GM23338 (cell line): ENCODE measurements around the gene PKD2L2. TPM values are rescaled to one million over a fixed set of nuclear protein-coding genes. Genes with fewer than 3 reads are reported as not detected.
A peak's percentile ranks its signal among the peaks of the same experiment; 100 is the strongest.

Source experiments
- ATAC-seq: fragments of 200-7000 bp; cut with Tn5 transposase; 3 replicates; pipeline ENCODE4 v1.9.1; 2020
- DNase-seq: peaks from one replicate; pipeline ENCODE4 v3.0.0-alpha.2; 2015; ENCODE audit warnings: low spot score
- H2AFZ ChIP-seq: fragments of 200-600 bp; sonication (generic); 2 replicates; pipeline ENCODE4 v1.8.0; 2016; ENCODE audit warnings: antibody characterized with exemption, mild to moderate bottlenecking, moderate library complexity
- H3F3A ChIP-seq: fragments of 200-600 bp; sonication (generic); replicated peaks from 2 replicates; pipeline ENCODE4 v1.8.0; 2017; ENCODE audit warnings: antibody characterized with exemption, mixed run types, low read depth
- H3K27ac ChIP-seq: fragments of 200-600 bp; sonication (generic); 2 replicates; pipeline ENCODE4 v1.6.1; 2016; ENCODE audit warnings: low read depth
- H3K27me3 ChIP-seq: fragments of 200-600 bp; sonication (generic); 2 replicates; pipeline ENCODE4 v1.8.0; 2016; ENCODE audit warnings: mild to moderate bottlenecking, mixed run types, moderate library complexity; ENCODE audit not compliant: insufficient read depth
- H3K36me3 ChIP-seq: fragments of 200-600 bp; sonication (generic); 2 replicates; pipeline ENCODE4 v1.8.0; 2016; ENCODE audit warnings: mild to moderate bottlenecking; ENCODE audit not compliant: insufficient read depth
- H3K4me1 ChIP-seq: fragments of 200-600 bp; sonication (generic); 2 replicates; pipeline ENCODE4 v1.8.0; 2016; ENCODE audit warnings: mild to moderate bottlenecking, moderate library complexity; ENCODE audit not compliant: insufficient read depth
- H3K4me2 ChIP-seq: fragments of 200-600 bp; sonication (generic); 2 replicates; pipeline ENCODE4 v1.7.1; 2017; ENCODE audit warnings: mixed run types
- H3K4me3 ChIP-seq: fragments of 200-600 bp; sonication (generic); 2 replicates; pipeline ENCODE4 v1.6.1; 2016; ENCODE audit warnings: mixed run types
- H3K79me2 ChIP-seq: fragments of 200-600 bp; sonication (generic); replicated peaks from 2 replicates; pipeline ENCODE4 v1.8.0; 2017; ENCODE audit warnings: mild to moderate bottlenecking; ENCODE audit not compliant: insufficient read depth
- H3K9me2 ChIP-seq: fragments of 200-600 bp; sonication (generic); 2 replicates; pipeline ENCODE4 v1.8.0; 2017; ENCODE audit not compliant: insufficient read depth
- H4K20me1 ChIP-seq: fragments of 200-600 bp; sonication (generic); replicated peaks from 2 replicates; pipeline ENCODE4 v1.8.0; 2017; ENCODE audit warnings: mild to moderate bottlenecking; ENCODE audit not compliant: insufficient read depth
- H3K27ac Mint-ChIP-seq: 2 replicates; pipeline ENCODE4 v1.8.0; 2020; ENCODE audit warnings: inconsistent platforms, mild to moderate bottlenecking, moderate library complexity, mixed read lengths
- H3K27me3 Mint-ChIP-seq: 3 replicates; pipeline ENCODE4 v1.8.0; 2022; ENCODE audit warnings: low read depth, mild to moderate bottlenecking, moderate library complexity, mixed read lengths, inconsistent platforms; ENCODE audit not compliant: insufficient read depth, poor library complexity
- H3K36me3 Mint-ChIP-seq: 3 replicates; pipeline ENCODE4 v1.8.0; 2021; ENCODE audit warnings: low read depth, mild to moderate bottlenecking, inconsistent platforms, moderate library complexity, mixed read lengths
- H3K4me1 Mint-ChIP-seq: 3 replicates; pipeline ENCODE4 v1.8.0; 2020; ENCODE audit warnings: mild to moderate bottlenecking, inconsistent platforms, mixed read lengths
- H3K4me3 Mint-ChIP-seq: 3 replicates; pipeline ENCODE4 v1.8.0; 2021; ENCODE audit warnings: moderate library complexity, mild to moderate bottlenecking, inconsistent platforms, mixed read lengths
- H3K9me3 Mint-ChIP-seq: 3 replicates; pipeline ENCODE4 v1.8.0; 2020; ENCODE audit warnings: moderate library complexity, mild to moderate bottlenecking, inconsistent platforms, mixed read lengths
- CTCF ChIP-seq, 2 experiments: fragments of 200-600 bp in 1 of 2; sonication (generic) in 1 of 2; conservative IDR thresholded peaks; 2 replicates each; pipeline versions ENCODE4 v1.5.1 to v1.6.1; 2016 to 2017; ENCODE audit warnings: antibody characterized with exemption in 2 of 2, low read depth in 2 of 2, mild to moderate bottlenecking in 2 of 2, moderate library complexity in 1 of 2
- EZH2 ChIP-seq: fragments of 200-600 bp; sonication (generic); IDR thresholded peaks from one replicate; pipeline ENCODE4 v1.8.0; 2017; ENCODE audit warnings: antibody characterized with exemption, mild to moderate bottlenecking, low read depth; ENCODE audit not compliant: unreplicated experiment
- EZH2phosphoT487 ChIP-seq: fragments of 200-600 bp; sonication (generic); IDR thresholded peaks from one replicate; pipeline ENCODE4 v1.8.1; 2018; ENCODE audit warnings: antibody characterized with exemption; ENCODE audit not compliant: unreplicated experiment
- JUNB ChIP-seq: IDR thresholded peaks from one replicate; pipeline ENCODE4 v1.6.1; 2016; ENCODE audit warnings: antibody characterized with exemption; ENCODE audit not compliant: unreplicated experiment
- POLR2AphosphoS5 ChIP-seq: IDR thresholded peaks from 2 replicates; pipeline ENCODE4 v1.6.1; 2016; ENCODE audit warnings: antibody characterized with exemption, low read depth
- REST ChIP-seq: IDR thresholded peaks from one replicate; pipeline ENCODE4 v1.6.1; 2018; ENCODE audit warnings: antibody characterized with exemption; ENCODE audit not compliant: unreplicated experiment
- ZNF114 ChIP-seq: fragments of 250-450 bp; sonication (Bioruptor Pico); IDR thresholded peaks from 2 replicates; pipeline ENCODE4 v1.5.0; 2020; ENCODE audit warnings: mild to moderate bottlenecking, moderate library complexity
- ZNF331 ChIP-seq: fragments of 250-450 bp; sonication (Bioruptor Pico); IDR thresholded peaks from 2 replicates; pipeline ENCODE4 v1.5.0; 2020; ENCODE audit warnings: low read depth, mild to moderate bottlenecking, moderate library complexity
- polyA plus RNA-seq: library from polyadenylated mRNA; unstranded; fragments of >200 nt; fragmentation: Nextera tagmentation; extraction: Ambion mirVana; gene quantifications from 2 replicates; pipeline ENCODE4 v1.2.1, GENCODE V29; 2016
- total RNA-seq: library from RNA; depleted of rRNA; stranded (reverse); fragments of >200 nt; shearing (Covaris generic); gene quantifications from 2 replicates; pipeline ENCODE4 v1.2.3, GENCODE V29; 2014
- TF ChIP-seq, protein P1 (sequence below): IDR thresholded peaks from 2 replicates; pipeline ENCODE4 v1.6.1; 2016; ENCODE audit warnings: antibody characterized with exemption

Gene PKD2L2
- total and polyA plus RNA-seq, 2 experiments from 2014 or later: 0.16 TPM; not detected in 1

DNA sequence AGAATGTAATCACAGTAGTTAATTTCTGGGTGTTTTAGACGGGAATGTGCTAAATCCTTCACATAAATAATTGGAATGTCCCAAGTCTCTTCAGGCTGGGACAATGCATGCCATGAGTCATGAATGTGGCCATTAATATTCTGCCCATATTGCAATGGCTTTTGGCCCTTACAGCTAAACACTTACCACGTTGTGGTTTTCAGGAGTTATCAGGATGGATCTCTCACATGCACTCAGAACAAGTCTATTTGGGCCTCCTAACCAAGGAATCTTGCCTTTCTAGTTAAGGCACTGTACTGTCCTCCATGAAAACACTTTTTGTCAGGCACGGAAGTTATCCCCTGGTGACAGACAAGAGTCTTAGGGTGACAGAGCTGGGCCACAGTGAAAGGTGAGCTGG is 32.7 kb downstream of the PKD2L2 start (continued):
- no peak for TF ChIP-seq JUNB
- TF ChIP-seq ZNF331: no peak
- TF ChIP-seq ZNF114 (CRISPR knock-in tag): no peak
- TF ChIP-seq REST: no peak
- TF ChIP-seq, protein P1, sequence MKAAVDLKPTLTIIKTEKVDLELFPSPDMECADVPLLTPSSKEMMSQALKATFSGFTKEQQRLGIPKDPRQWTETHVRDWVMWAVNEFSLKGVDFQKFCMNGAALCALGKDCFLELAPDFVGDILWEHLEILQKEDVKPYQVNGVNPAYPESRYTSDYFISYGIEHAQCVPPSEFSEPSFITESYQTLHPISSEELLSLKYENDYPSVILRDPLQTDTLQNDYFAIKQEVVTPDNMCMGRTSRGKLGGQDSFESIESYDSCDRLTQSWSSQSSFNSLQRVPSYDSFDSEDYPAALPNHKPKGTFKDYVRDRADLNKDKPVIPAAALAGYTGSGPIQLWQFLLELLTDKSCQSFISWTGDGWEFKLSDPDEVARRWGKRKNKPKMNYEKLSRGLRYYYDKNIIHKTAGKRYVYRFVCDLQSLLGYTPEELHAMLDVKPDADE: no peak
- TF ChIP-seq POLR2AphosphoS5: no peak
- no peak for TF ChIP-seq EZH2
- no peak for TF ChIP-seq CTCF (conservative IDR thresholded peaks at IDR 0.05; ENCODE audit: low read depth in 2 of 2)

DNA sequence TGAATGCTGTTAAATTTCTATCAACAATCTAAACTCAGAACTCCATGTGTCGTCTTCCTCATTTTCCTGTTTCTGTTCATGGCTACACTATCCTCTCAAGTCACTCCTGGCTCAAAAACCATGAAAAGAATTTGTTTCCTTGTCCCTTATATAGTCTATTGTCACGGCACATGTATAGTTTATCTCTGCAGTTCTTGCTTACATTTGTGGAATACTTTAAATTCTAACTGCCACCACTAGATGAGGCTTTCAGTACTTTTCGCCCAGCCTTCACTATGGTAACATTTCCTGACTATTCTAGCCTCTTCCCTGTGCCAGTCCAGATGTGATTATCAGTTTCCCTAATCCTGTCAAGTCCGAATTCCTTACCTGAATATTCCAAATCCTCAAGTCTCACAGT is 34.6 kb downstream of the PKD2L2 start:
- Mint-ChIP-seq H3K36me3 (no peaks in the 10 kb centered on the region), H3K4me1 (no peaks in the 10 kb centered on the region; the same call in 2 of the 3 replicates), H3K27ac (no peak overlapping the region), H3K9me3 (no peaks in the 10 kb centered on the region), H3K27me3 (peaks cover 1% of the 10 kb centered on the region), H3K4me3 (no peak overlapping the region)
- Histone ChIP-seq H3K27me3 (no peaks in the 10 kb centered on the region), H3K36me3 (no peaks in the 10 kb centered on the region), H3K4me3 (no peak overlapping the region), H3K4me2 (no peak overlapping the region), H2AFZ (no peak overlapping the region), H4K20me1 (no peaks in the 10 kb centered on the region), H3K79me2 (no peaks in the 10 kb centered on the region), H3K4me1 (no peaks in the 10 kb centered on the region), H3F3A (no peaks in the 10 kb centered on the region), H3K27ac (no peak overlapping the region), H3K9me2 (no peaks in the 10 kb centered on the region)
- ATAC-seq: peak; percentile 48
- TF ChIP-seq EZH2phosphoT487 (no peak), CTCF (conservative IDR thresholded peaks at IDR 0.05; ENCODE audit: low read depth in 2 of 2) (peak in 1 of 2 experiments; percentile 15; a peak in 1 of 4 replicates)
- DNase-seq: peak; percentile 47
